ENCODE results near the gene GATAD1.
"Not testable (repeated sequence)": the region's sequence is repeated elsewhere in the genome, so short reads cannot be mapped to it uniquely, and the experiment has no call there.

GATAD1 gene

GRCh38 chr7:92447345-92448204 lies at the start of gene GATAD1:
GATAD1 (plus strand) TSS chr7:92447482; CDS start chr7:92447730, 248 bp downstream.
- peak; percentile 81 for DNase-seq (ENCODE audit: low spot score)
- Mint-ChIP-seq H3K4me3 (peak within 1 kb of the TSS; percentile 95), H3K4me1 (ENCODE audit: low read depth) (peaks cover 9% of the 10 kb centered on the region), H3K27ac (peak within 1 kb of the TSS; percentile 94), H3K36me3 (ENCODE audit: low read depth) (peaks cover 8% of the 10 kb centered on the region), H3K27me3 (ENCODE audit: low read depth) (peaks cover 1% of the 10 kb centered on the region), H3K9me3 (no peaks in the 10 kb centered on the region)

DNA sequence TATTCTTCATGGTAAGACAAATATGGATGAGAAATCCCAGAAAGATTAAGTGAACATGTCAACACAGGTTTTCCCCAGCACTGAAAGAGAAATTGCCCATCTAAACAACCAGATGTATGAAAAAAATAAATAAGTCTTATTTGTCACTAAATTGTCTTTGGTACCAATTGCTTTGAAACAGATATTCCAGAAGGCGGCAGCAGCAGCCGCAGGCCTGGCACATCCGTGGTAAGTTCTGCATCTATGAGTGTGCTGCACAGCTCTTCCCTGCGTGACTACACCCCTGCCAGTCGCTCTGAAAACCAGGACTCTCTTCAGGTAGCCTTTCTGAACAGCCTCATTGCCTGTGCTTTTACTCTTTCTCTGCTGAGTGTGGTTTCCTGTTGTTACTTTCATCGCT lies 49.7 kb upstream of the GATAD1 start:
- no peaks in the 10 kb centered on the region for H3K9me3 Mint-ChIP-seq
- peaks cover 8% of the 10 kb centered on the region for H3K36me3 Mint-ChIP-seq (ENCODE audit: low read depth)
- no peak overlapping the region for H3K27ac Mint-ChIP-seq
- H3K27me3 Mint-ChIP-seq (ENCODE audit: low read depth) = no peaks in the 10 kb centered on the region
- no peaks in the 10 kb centered on the region for H3K4me1 Mint-ChIP-seq (ENCODE audit: low read depth)
- no peak for DNase-seq (ENCODE audit: low spot score)
- H3K4me3 Mint-ChIP-seq = no peak overlapping the region

- Mint-ChIP-seq H3K27me3 (ENCODE audit: low read depth) (no peaks in the 10 kb centered on the region), H3K27ac (no peak overlapping the region), H3K4me1 (ENCODE audit: low read depth) (peaks cover 12% of the 10 kb centered on the region), H3K4me3 (no peak overlapping the region), H3K36me3 (ENCODE audit: low read depth) (peaks cover 8% of the 10 kb centered on the region), H3K9me3 (no peaks in the 10 kb centered on the region)
- DNase-seq (ENCODE audit: low spot score) = no peak
Measured at GRCh38 chr7:92400013-92400412, 47.3 kb upstream of the GATAD1 start.

GRCh38 chr7:92402920-92403759 lies 44.1 kb upstream of the GATAD1 start:
- Mint-ChIP-seq H3K4me1 (ENCODE audit: low read depth) (peaks cover 16% of the 10 kb centered on the region), H3K9me3 (no peaks in the 10 kb centered on the region), H3K27me3 (ENCODE audit: low read depth) (no peaks in the 10 kb centered on the region), H3K27ac (no peak overlapping the region), H3K4me3 (no peak overlapping the region), H3K36me3 (ENCODE audit: low read depth) (peaks cover 10% of the 10 kb centered on the region)
- DNase-seq (ENCODE audit: low spot score) = no peak

DNA sequence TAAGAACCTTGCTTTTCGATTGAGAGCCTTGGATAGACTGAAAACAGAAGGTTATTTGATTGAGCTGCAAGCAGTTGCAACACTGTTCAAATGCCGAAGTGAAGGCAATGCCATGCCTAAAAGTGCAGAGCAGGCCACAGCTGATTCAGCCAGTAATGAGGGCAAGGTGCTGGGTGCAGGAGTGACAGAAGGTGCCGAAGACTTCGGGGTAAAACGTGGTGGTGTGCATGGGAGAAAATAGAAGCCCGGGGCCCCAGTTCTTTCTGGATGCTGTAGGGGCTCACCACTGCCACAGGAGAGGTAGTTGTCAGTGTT lies 43.6 kb upstream of the GATAD1 start:
- no peak for DNase-seq (ENCODE audit: low spot score)
- Mint-ChIP-seq H3K9me3 (no peaks in the 10 kb centered on the region), H3K4me1 (ENCODE audit: low read depth) (peaks cover 16% of the 10 kb centered on the region), H3K4me3 (no peak overlapping the region), H3K27ac (peak overlapping the region; percentile 21), H3K27me3 (ENCODE audit: low read depth) (no peaks in the 10 kb centered on the region), H3K36me3 (ENCODE audit: low read depth) (peaks cover 4% of the 10 kb centered on the region)

DNA sequence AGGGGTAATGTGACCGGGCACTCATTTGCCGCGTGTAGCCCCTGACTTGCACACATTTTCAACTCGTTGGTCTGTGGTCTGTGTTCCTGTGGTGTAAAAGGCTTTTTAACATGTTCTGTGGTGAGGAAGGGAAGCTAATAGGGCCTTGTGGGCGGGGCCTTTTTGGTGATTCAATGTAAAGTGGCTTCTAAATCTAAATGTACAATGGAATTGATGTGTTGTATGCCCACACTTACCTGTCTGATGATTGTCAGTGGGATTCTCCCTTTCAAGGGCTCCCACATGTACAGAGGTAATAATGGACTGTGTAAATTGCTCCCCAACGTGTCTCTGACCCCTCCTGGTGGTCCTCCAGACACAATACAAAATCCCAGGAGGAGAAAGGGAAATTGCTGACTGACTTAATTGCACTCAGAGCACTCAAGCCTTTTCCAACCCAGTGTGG lies 43.1 kb upstream of the GATAD1 start:
- H3K27me3 Mint-ChIP-seq (ENCODE audit: low read depth) = no peaks in the 10 kb centered on the region
- H3K4me3 Mint-ChIP-seq = peak overlapping the region; percentile 5
- peak; percentile 49 for DNase-seq (ENCODE audit: low spot score)
- H3K27ac Mint-ChIP-seq = no peak overlapping the region
- peaks cover 16% of the 10 kb centered on the region for H3K4me1 Mint-ChIP-seq (ENCODE audit: low read depth)
- H3K36me3 Mint-ChIP-seq (ENCODE audit: low read depth) = peaks cover 3% of the 10 kb centered on the region
- H3K9me3 Mint-ChIP-seq = peaks cover under 1% of the 10 kb centered on the region

DNA sequence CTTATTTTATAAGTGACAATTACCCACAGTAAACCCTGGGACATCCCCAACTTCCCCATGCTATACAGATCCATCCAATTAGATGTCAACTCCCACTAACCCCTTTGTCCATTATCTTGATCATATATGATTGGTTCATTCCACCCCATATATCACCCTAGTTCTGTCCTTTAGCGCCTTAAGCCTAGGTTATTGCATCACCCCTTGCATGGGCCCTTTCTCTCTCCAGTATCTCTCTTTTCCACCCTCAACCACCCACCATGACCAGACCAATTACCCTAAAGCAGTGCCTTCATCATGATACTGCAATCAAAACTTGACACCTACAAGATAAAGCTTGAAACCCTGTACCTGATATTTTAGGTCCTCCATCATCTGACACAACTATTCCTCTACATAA lies 37.9 kb upstream of the GATAD1 start:
- Mint-ChIP-seq H3K9me3 (peaks cover 3% of the 10 kb centered on the region), H3K4me3 (no peak overlapping the region), H3K4me1 (ENCODE audit: low read depth) (peaks cover 6% of the 10 kb centered on the region), H3K27ac (no peak overlapping the region), H3K27me3 (ENCODE audit: low read depth) (peaks cover 11% of the 10 kb centered on the region), H3K36me3 (ENCODE audit: low read depth) (peaks cover 3% of the 10 kb centered on the region)
- DNase-seq (ENCODE audit: low spot score) = no peak

DNA sequence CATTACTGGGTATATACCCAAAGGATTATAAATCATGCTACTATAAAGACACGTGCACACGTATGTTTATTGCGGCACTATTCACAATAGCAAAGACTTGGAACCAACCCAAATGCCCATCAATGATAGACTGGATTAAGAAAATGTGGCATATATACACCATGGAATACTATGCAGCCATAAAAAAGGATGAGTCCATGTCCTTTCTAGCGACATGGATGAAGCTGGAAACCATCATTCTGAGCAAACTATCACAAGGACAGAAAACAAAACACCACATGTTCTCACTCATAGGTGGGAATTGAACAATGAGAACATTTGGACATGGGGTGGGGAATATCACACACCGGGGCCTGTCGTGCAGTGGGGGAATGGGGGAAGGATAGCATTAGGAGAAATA lies 37.1 kb upstream of the GATAD1 start:
- not testable (repeated sequence) for H3K27ac Mint-ChIP-seq; H3K9me3 Mint-ChIP-seq; H3K4me3 Mint-ChIP-seq; DNase-seq (ENCODE audit: low spot score); H3K36me3 Mint-ChIP-seq (ENCODE audit: low read depth); H3K4me1 Mint-ChIP-seq (ENCODE audit: low read depth)
- H3K27me3 Mint-ChIP-seq (ENCODE audit: low read depth) = peaks cover 13% of the 10 kb centered on the region

GRCh38 chr7:92412745-92413144 lies 34.5 kb upstream of the GATAD1 start:
- no peak for DNase-seq (ENCODE audit: low spot score)
- no peaks in the 10 kb centered on the region for H3K36me3 Mint-ChIP-seq (ENCODE audit: low read depth)
- no peaks in the 10 kb centered on the region for H3K4me1 Mint-ChIP-seq (ENCODE audit: low read depth)
- H3K4me3 Mint-ChIP-seq = no peak overlapping the region
- H3K9me3 Mint-ChIP-seq = peaks cover 3% of the 10 kb centered on the region
- peaks cover 16% of the 10 kb centered on the region for H3K27me3 Mint-ChIP-seq (ENCODE audit: low read depth)
- H3K27ac Mint-ChIP-seq = no peak overlapping the region

- H3K4me1 Mint-ChIP-seq (ENCODE audit: low read depth) = no peaks in the 10 kb centered on the region
Measured at GRCh38 chr7:92413550-92413949, 33.7 kb upstream of the GATAD1 start.

DNA sequence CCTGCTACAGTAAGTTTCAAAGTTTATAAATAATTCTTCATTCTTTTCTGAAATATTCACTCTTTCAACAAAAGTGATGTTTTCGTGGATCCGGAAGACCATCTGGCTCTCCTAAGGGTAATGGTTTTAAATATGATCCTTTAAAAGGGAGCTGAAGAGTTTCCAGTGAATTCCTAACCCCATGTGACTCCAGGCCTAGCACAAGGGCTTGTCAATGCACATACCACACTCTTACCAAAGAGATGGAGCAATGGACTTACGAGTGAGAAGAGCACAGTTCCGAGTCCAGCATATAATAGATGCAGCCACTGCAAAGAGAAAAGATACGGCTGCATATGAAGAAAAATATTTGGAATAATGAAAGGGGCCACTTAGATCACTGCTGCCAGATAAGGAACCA lies 32.1 kb upstream of the GATAD1 start:
- Mint-ChIP-seq H3K27ac (no peak overlapping the region), H3K4me1 (ENCODE audit: low read depth) (no peaks in the 10 kb centered on the region), H3K4me3 (no peak overlapping the region), H3K27me3 (ENCODE audit: low read depth) (peaks cover 16% of the 10 kb centered on the region), H3K36me3 (ENCODE audit: low read depth) (no peaks in the 10 kb centered on the region), H3K9me3 (no peaks in the 10 kb centered on the region)
- DNase-seq (ENCODE audit: low spot score) = no peak

More at GRCh38 chr7:92413550-92413949, 33.7 kb upstream of the GATAD1 start:
- H3K4me3 Mint-ChIP-seq = no peak overlapping the region
- no peak for DNase-seq (ENCODE audit: low spot score)
- peaks cover 16% of the 10 kb centered on the region for H3K27me3 Mint-ChIP-seq (ENCODE audit: low read depth)
- H3K36me3 Mint-ChIP-seq (ENCODE audit: low read depth) = no peaks in the 10 kb centered on the region
- no peak overlapping the region for H3K27ac Mint-ChIP-seq
- peaks cover 3% of the 10 kb centered on the region for H3K9me3 Mint-ChIP-seq

- DNase-seq (ENCODE audit: low spot score) = no peak
- H3K27me3 Mint-ChIP-seq (ENCODE audit: low read depth) = peaks cover 14% of the 10 kb centered on the region
- no peaks in the 10 kb centered on the region for H3K9me3 Mint-ChIP-seq
- H3K4me3 Mint-ChIP-seq = no peak overlapping the region
- H3K4me1 Mint-ChIP-seq (ENCODE audit: low read depth) = no peaks in the 10 kb centered on the region
- H3K36me3 Mint-ChIP-seq (ENCODE audit: low read depth) = no peaks in the 10 kb centered on the region
- no peak overlapping the region for H3K27ac Mint-ChIP-seq
Measured at GRCh38 chr7:92417913-92418312, 29.4 kb upstream of the GATAD1 start.

DNA sequence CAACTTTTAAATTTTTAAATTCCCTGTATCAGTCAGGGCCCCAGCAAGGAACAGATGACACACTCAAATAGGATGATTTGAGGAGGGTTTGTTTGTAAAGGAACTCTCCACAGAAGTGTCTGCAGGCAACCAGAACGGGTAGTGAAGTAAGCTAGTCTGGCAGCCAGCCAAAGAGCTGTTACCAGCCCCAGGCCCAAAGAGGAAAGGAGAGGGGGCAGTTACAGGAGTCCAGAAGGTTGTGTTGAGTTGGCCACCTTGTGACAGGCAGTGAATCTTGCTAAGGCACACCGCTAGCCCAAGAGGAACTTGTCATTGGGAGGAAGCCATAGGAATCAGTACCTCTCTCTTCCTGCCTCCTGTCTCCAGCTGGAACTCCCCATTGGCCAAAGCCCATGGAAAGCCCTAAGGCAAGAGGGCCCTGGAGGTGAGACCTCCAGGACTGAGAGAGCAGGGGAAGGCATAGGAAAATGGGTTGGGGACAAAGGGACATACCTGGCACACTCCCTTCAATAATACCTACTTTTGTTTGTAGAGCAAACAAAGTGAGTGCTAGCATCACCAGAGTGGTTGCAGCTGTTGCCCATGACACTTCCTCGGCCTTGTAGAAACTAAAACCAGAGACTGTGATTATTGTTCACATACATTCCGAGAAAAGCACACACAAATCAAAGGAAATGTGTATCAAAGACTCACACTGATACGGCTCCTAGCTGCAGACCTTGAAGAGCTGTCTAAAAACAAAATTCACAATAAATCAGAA lies 25.4 kb upstream of the GATAD1 start:
- H3K4me3 Mint-ChIP-seq = no peak overlapping the region
- H3K27ac Mint-ChIP-seq = no peak overlapping the region
- no peaks in the 10 kb centered on the region for H3K9me3 Mint-ChIP-seq
- H3K4me1 Mint-ChIP-seq (ENCODE audit: low read depth) = peaks cover 12% of the 10 kb centered on the region
- no peaks in the 10 kb centered on the region for H3K27me3 Mint-ChIP-seq (ENCODE audit: low read depth)
- DNase-seq (ENCODE audit: low spot score) = no peak
- H3K36me3 Mint-ChIP-seq (ENCODE audit: low read depth) = no peaks in the 10 kb centered on the region

- peaks cover 2% of the 10 kb centered on the region for H3K27me3 Mint-ChIP-seq (ENCODE audit: low read depth)
- DNase-seq (ENCODE audit: low spot score) = no peak
- H3K4me1 Mint-ChIP-seq (ENCODE audit: low read depth) = peaks cover 12% of the 10 kb centered on the region
- no peaks in the 10 kb centered on the region for H3K9me3 Mint-ChIP-seq
- no peak overlapping the region for H3K4me3 Mint-ChIP-seq
- no peak overlapping the region for H3K27ac Mint-ChIP-seq
- no peaks in the 10 kb centered on the region for H3K36me3 Mint-ChIP-seq (ENCODE audit: low read depth)
Measured at GRCh38 chr7:92422926-92423325, 24.4 kb upstream of the GATAD1 start.

Measured in T-helper 2 cell treated with Interferon-gamma antibody and Interleukin-4, amounts not matched to agents 5 μg/mL and 100 μg/mL, for 36 hours (primary cell).